ENCODE data around the gene ERFL. TPM values are rescaled to one million over a fixed set of nuclear protein-coding genes. Genes with fewer than 3 reads are reported as not detected.

Gene ERFL
- total and polyA plus RNA-seq, 2 donors (not counting 1 experiment from before 2014, with no cell fraction given): 2.3 to 5.5 TPM

DNA sequence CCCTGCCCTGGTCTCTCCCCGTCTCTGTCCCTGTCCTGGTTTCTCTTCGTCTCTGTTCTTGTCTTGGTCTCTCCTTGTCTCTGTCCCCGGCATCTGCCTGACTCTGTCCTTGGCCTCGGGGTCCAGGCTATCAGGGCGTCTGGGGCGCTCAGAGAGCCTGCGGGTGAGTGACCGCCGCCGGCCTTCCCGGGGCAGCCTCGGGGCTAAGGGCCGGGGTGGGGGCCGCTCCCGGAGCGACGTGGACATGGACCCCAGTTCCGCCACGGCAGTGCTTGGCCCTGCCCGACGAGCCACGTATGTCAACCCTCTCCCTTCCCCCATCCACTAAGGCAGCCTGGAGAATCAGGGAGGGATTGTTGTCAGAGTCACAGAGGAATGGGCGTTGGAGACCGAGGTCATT lies 30.4 kb downstream of the ERFL start:
- Histone ChIP-seq H3K36me3 (replicated peaks in 1 of 2; ENCODE audit: control extremely low read depth in 1 of 2, control insufficient read depth in 1 of 2, extremely low read depth in 1 of 2, insufficient read depth in 2 of 2, low read length in 1 of 2) (peaks cover 12 to 79% of the 10 kb centered on the region in 2 experiments), H3K4me3 (ENCODE audit: control extremely low read depth in 1 of 5, extremely low read depth in 1 of 5, insufficient read depth in 1 of 5, low read depth in 2 of 5, low read length in 4 of 5) (no peak overlapping the region), H4K20me1 (ENCODE audit: control insufficient read depth, insufficient read depth, low read length, poor library complexity, severe bottlenecking) (peaks cover 90% of the 10 kb centered on the region), H3K4me1 (ENCODE audit: control insufficient read depth in 2 of 2, insufficient read depth in 2 of 2, low read length in 2 of 2) (peaks cover 0 to 7% of the 10 kb centered on the region in 2 donors), H2AFZ (ENCODE audit: insufficient read depth, low read depth, low read length, poor library complexity, severe bottlenecking) (no peak overlapping the region), H3K9me3 (ENCODE audit: control extremely low read depth in 1 of 3, control insufficient read depth in 2 of 3, insufficient read depth in 1 of 3, low read length in 2 of 3) (no peaks in the 10 kb centered on the region), H3K27me3 (replicated peaks in 1 of 4; ENCODE audit: control extremely low read depth in 1 of 4, control insufficient read depth in 3 of 4, insufficient read depth in 4 of 4, low read length in 3 of 4) (no peaks in the 10 kb centered on the region), H3K27ac (ENCODE audit: low read length in 2 of 2) (no peak overlapping the region), H3K79me2 (ENCODE audit: control insufficient read depth, insufficient read depth, low read length) (peaks cover 27% of the 10 kb centered on the region), H3K9ac (ENCODE audit: low read length) (no peak overlapping the region), H3K4me2 (replicated peaks; ENCODE audit: low read depth, low read length, poor library complexity, severe bottlenecking) (no peak overlapping the region)
- no peak overlapping the region for H3K27ac Mint-ChIP-seq
- H3K4me3 Mint-ChIP-seq: no peak overlapping the region
- ChIA-PET POLR2A (interaction anchor here (1.2 kb wide), 1 partner anchor 15 kb away, joined by 5 read pairs; the partner anchor contains the start of gene ARHGEF1), CTCF (interaction anchor here (1.0 to 1.8 kb wide), 3 partner anchors 9 to 38 kb away, joined by 4 to 6 read pairs (median 4); no protein-coding TSS in a partner anchor)
- ATAC-seq (ENCODE audit: low read depth) (no peak), DNase-seq (no peak)
- peaks cover 11% of the 10 kb centered on the region for H3K4me1 Mint-ChIP-seq
- no peaks in the 10 kb centered on the region for H3K9me3 Mint-ChIP-seq (ENCODE audit: insufficient read depth)
- no peaks in the 10 kb centered on the region for H3K27me3 Mint-ChIP-seq
- intact Hi-C loops (cut with micrococcal nuclease): no loop called here
- 95% methylated on average over 14 of the region's 24 CpGs for WGBS (ENCODE audit: insufficient coverage)
- no peak for TF ChIP-seq EZH2 (IDR thresholded peaks at IDR 0.05; ENCODE audit: borderline replicate concordance, insufficient read depth, low read depth, low read length, poor library complexity, severe bottlenecking)

DNA sequence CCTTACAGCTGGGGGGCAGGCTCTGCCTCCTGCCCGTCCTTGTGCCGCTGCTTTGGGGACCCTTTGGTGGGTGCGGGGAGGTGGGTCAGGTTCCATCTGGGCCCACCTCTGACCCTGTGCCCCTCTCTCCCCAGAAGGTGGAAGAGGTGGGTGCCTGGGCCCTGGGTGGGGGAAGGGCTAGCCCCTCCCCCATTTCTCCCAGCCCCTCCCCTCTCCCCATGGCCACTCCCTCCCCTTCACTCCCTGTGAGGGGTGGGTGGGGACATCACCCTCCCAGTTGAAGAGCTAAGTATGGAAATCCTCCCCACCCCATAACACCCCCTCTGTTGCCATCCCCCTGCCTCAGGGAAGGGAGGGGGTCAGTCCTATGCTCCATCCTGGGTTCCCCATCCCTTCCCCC lies 31.1 kb downstream of the ERFL start:
- no peak overlapping the region for H3K27ac ChIP-seq (ENCODE audit: low read length in 2 of 2)
- no peak overlapping the region for H3K4me3 ChIP-seq (ENCODE audit: control extremely low read depth in 1 of 5, extremely low read depth in 1 of 5, insufficient read depth in 1 of 5, low read depth in 2 of 5, low read length in 4 of 5)
- Mint-ChIP-seq H3K27ac (no peak overlapping the region), H3K27me3 (no peaks in the 10 kb centered on the region), H3K9me3 (ENCODE audit: insufficient read depth) (no peaks in the 10 kb centered on the region), H3K4me3 (no peak overlapping the region), H3K4me1 (peaks cover 11% of the 10 kb centered on the region)
- no peak overlapping the region for H2AFZ ChIP-seq (ENCODE audit: insufficient read depth, low read depth, low read length, poor library complexity, severe bottlenecking)
- POLR2A ChIA-PET: no interaction called here
- no peaks in the 10 kb centered on the region for H3K27me3 ChIP-seq (replicated peaks in 1 of 4; ENCODE audit: control extremely low read depth in 1 of 4, control insufficient read depth in 3 of 4, insufficient read depth in 4 of 4, low read length in 3 of 4)
- H3K9ac ChIP-seq (ENCODE audit: low read length): no peak overlapping the region
- no peak overlapping the region for H3K4me2 ChIP-seq (replicated peaks; ENCODE audit: low read depth, low read length, poor library complexity, severe bottlenecking)
- TF ChIP-seq, protein P1, sequence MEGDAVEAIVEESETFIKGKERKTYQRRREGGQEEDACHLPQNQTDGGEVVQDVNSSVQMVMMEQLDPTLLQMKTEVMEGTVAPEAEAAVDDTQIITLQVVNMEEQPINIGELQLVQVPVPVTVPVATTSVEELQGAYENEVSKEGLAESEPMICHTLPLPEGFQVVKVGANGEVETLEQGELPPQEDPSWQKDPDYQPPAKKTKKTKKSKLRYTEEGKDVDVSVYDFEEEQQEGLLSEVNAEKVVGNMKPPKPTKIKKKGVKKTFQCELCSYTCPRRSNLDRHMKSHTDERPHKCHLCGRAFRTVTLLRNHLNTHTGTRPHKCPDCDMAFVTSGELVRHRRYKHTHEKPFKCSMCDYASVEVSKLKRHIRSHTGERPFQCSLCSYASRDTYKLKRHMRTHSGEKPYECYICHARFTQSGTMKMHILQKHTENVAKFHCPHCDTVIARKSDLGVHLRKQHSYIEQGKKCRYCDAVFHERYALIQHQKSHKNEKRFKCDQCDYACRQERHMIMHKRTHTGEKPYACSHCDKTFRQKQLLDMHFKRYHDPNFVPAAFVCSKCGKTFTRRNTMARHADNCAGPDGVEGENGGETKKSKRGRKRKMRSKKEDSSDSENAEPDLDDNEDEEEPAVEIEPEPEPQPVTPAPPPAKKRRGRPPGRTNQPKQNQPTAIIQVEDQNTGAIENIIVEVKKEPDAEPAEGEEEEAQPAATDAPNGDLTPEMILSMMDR (IDR thresholded peaks at IDR 0.05): no peak
- no peak for TF ChIP-seq EZH2 (IDR thresholded peaks at IDR 0.05; ENCODE audit: borderline replicate concordance, insufficient read depth, low read depth, low read length, poor library complexity, severe bottlenecking)
- peaks cover 33% of the 10 kb centered on the region for H3K79me2 ChIP-seq (ENCODE audit: control insufficient read depth, insufficient read depth, low read length)
- no CpG with 5 or more reads among the region's 3 CpGs for WGBS (ENCODE audit: insufficient coverage)
- H4K20me1 ChIP-seq (ENCODE audit: control insufficient read depth, insufficient read depth, low read length, poor library complexity, severe bottlenecking): peaks cover 90% of the 10 kb centered on the region
- DNase-seq: no peak
- no peaks in the 10 kb centered on the region for H3K9me3 ChIP-seq (ENCODE audit: control extremely low read depth in 1 of 3, control insufficient read depth in 2 of 3, insufficient read depth in 1 of 3, low read length in 2 of 3)
- CTCF ChIA-PET: no interaction called here
- H3K4me1 ChIP-seq (ENCODE audit: control insufficient read depth in 2 of 2, insufficient read depth in 2 of 2, low read length in 2 of 2): peaks cover 0 to 11% of the 10 kb centered on the region in 2 donors
- intact Hi-C loops (cut with micrococcal nuclease): no loop called here
- H3K36me3 ChIP-seq (replicated peaks in 1 of 2; ENCODE audit: control extremely low read depth in 1 of 2, control insufficient read depth in 1 of 2, extremely low read depth in 1 of 2, insufficient read depth in 2 of 2, low read length in 1 of 2): peaks cover 12 to 79% of the 10 kb centered on the region in 2 experiments
- no peak for ATAC-seq (ENCODE audit: low read depth)
